Stimulated activated memory B cell treated with anti-CD40 and anti-IgM and Interleukin-4, amounts not matched to agents 10 μg/mL and 1 μg/mL and 100 μg/mL, for 72 hours (primary cell): Measurements from ENCODE around the gene JUNB.
"Not testable (repeated sequence)": the region's sequence is repeated elsewhere in the genome, so short reads cannot be mapped to it uniquely, and the experiment has no call there.

ENCODE experiments used
- ATAC-seq: fragments of 150-1000 bp; cut with Tn5 transposase; 2 replicates; pipeline ENCODE4 v1.10.0; 2021
- H3K27ac Mint-ChIP-seq: one replicate; pipeline ENCODE4 v1.8.0; 2022; ENCODE audit warnings: mild to moderate bottlenecking, mixed read lengths
- H3K27me3 Mint-ChIP-seq: one replicate; pipeline ENCODE4 v1.8.0; 2022; ENCODE audit warnings: mixed read lengths
- H3K36me3 Mint-ChIP-seq: one replicate; pipeline ENCODE4 v1.8.0; 2022; ENCODE audit warnings: mixed read lengths
- H3K4me1 Mint-ChIP-seq: one replicate; pipeline ENCODE4 v1.8.0; 2022; ENCODE audit warnings: mixed read lengths
- H3K4me3 Mint-ChIP-seq: one replicate; pipeline ENCODE4 v1.8.0; 2022; ENCODE audit warnings: mild to moderate bottlenecking, moderate library complexity, mixed read lengths
- H3K9me3 Mint-ChIP-seq: one replicate; pipeline ENCODE4 v1.8.0; 2022; ENCODE audit warnings: mixed read lengths

Gene JUNB

DNA sequence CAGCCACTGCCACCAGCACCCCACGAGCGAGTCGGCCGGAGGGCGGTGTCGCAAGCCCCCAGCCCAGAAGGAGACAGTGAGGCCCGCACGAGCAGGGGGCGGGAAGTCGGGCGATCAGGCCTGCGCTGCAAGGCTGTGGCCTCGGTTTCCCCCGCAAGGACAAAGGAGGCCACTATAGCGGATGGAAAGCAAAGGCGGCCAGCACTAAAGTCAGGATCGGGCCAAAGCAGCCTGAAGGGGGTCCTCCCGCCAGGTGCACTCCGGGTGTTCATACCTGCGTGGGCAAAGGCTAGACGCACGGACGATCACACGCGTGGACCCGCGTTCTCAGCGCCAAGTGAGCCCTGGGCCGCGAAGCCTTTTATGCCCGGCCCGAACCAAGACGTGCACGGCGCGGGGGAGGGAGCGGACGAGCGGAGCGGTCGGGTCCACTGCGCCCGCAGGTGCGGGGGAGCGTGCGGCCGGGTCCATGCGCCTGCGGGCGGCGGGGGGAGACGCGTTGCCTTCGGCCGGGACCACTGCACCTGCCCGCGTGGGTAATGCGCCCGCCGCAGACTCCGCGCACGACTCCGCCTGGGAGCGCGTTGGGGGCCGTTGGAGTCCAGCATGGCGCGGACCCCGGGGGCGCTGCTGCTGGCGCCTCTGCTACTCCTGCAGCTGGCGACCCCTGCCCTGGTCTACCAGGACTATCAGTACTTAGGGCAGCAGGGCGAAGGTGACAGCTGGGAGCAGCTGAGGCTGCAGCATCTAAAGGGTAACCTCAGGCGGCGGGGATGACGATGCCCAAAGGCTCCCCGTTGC lies 10.4 kb downstream of the JUNB start, which contains the start of the genes PRDX2 and THSD8:
PRDX2 (minus strand) TSS at position 335 of the 801 bp plus-strand sequence. CDS start 539 bp downstream, outside the sequence.
THSD8 (plus strand) TSS at position 604 of the 801 bp plus-strand sequence; CDS start at position 607, 3 bp downstream.
- peak within 1 kb of the TSS; percentile 83 for H3K4me3 Mint-ChIP-seq
- peak; percentile 79 for ATAC-seq
- H3K27me3 Mint-ChIP-seq, result no peaks in the 10 kb centered on the region
- peaks cover 27% of the 10 kb centered on the region for H3K4me1 Mint-ChIP-seq
- peak within 1 kb of the TSS; percentile 83 for H3K27ac Mint-ChIP-seq
- H3K9me3 Mint-ChIP-seq, result no peaks in the 10 kb centered on the region
- no peaks in the 10 kb centered on the region for H3K36me3 Mint-ChIP-seq

DNA sequence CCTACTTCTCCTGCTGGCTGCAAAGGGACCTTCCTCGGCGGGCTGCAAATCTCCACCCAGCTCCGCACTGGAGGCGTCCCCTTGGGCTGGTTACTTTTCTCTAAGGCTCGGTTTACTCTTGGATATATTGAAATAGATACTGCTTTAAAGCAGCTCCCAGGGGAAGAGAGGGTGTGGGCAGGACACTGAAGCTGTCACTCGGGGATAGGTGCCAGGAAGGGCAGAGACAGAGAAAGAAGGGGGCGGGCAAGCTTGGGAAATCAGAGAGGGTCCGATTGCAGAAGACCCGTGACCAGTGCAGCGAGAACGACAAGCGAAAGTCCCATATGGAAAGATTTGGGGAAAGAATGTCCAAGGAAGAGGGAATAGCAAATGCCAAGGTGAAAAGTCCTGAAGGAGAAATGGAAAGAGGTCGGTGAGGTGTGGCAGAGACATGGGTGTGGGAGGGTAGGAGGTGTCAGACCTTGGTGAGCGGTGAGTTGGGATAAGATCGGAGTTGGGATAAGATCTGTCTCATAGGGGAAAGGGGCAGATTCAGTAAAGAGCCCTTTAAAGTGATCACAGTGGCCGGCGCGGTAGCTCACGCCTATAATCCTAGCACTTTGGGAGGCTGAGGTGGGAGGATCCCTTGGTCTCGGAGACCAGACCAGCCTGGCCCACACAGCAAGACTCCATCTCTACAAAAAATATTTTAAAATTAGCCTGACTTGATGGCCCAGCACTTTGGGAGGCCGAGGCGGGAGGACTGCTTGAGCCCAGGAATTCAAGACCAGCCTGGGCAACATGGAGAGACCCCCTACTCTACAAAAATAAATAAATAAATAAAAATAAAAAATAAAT lies 11.2 kb downstream of the JUNB start:
- ATAC-seq, result no peak
- Mint-ChIP-seq H3K4me1 (peaks cover 32% of the 10 kb centered on the region), H3K27me3 (no peaks in the 10 kb centered on the region), H3K27ac (peak overlapping the region; percentile 83), H3K4me3 (peak overlapping the region; percentile 83), H3K36me3 (no peaks in the 10 kb centered on the region), H3K9me3 (no peaks in the 10 kb centered on the region)

DNA sequence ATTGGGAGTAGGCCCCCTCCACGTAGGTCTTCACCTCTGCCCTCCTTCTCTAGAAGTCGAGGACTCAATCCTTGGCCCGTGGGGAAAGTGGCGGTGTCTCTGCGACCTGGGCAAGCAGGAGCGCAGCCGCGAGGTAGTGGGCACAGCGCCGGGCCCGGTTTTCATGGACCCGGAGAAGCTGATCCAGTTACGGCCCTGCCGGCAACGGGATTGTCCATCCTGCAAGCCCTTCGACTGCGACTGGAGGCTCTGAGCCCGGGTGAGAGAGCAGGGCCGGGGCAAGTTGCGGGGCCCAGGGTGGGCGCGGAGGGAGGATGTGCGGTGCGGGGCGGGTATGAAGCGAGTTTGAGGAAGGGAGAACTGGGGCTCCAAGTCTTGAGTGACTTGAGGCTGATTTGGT lies 12.8 kb downstream of the JUNB start:
- peaks cover 9% of the 10 kb centered on the region for H3K36me3 Mint-ChIP-seq
- H3K4me1 Mint-ChIP-seq, result peaks cover 32% of the 10 kb centered on the region
- H3K27me3 Mint-ChIP-seq, result no peaks in the 10 kb centered on the region
- ATAC-seq, result no peak
- no peaks in the 10 kb centered on the region for H3K9me3 Mint-ChIP-seq
- no peak overlapping the region for H3K4me3 Mint-ChIP-seq
- no peak overlapping the region for H3K27ac Mint-ChIP-seq

DNA sequence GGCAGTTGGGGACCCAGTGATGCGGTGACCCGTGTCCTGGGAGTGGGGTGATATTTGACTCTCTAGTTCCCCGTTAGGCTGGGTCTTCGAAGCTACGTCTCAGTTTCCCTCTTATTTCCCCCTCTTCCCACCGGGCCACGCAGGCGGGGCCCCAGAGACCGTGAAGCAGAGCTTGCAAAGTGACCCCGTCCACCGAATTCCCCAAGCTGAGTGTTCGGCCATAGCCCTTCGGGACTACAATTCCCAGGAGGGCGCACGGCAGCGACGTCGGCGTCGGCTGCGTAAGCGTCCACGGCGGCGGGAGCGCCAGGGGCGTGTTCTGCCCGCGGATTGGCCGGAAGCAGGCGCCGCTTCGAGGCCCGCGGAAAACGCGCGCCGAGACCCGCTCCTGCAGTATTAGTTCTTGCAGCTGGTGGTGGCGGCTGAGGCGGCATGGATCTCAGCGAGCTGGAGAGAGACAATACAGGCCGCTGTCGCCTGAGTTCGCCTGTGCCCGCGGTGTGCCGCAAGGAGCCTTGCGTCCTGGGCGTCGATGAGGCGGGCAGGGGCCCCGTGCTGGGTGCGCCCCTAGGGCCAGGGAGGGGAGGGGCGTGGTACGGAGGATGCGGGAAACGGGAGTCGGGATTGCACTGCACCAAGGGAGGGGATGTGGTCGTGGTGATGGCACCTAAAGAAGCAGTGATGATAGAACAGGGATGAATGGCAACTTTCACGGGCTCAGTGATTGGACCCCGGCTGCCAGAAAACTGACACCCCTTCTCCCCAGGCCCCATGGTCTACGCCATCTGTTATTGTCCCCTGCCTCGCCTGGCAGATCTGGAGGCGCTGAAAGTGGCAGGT lies 15.2 kb downstream of the JUNB start, which contains the start of gene RNASEH2A:
RNASEH2A (plus strand) TSS at position 343 of the 840 bp plus-strand sequence; CDS start at position 433, 90 bp downstream.
- Mint-ChIP-seq H3K9me3 (no peaks in the 10 kb centered on the region), H3K27me3 (no peaks in the 10 kb centered on the region), H3K36me3 (peaks cover 14% of the 10 kb centered on the region), H3K4me3 (peak within 1 kb of the TSS; percentile 88), H3K4me1 (peaks cover 24% of the 10 kb centered on the region), H3K27ac (peak within 1 kb of the TSS; percentile 85)
- ATAC-seq, result peak; percentile 95

DNA sequence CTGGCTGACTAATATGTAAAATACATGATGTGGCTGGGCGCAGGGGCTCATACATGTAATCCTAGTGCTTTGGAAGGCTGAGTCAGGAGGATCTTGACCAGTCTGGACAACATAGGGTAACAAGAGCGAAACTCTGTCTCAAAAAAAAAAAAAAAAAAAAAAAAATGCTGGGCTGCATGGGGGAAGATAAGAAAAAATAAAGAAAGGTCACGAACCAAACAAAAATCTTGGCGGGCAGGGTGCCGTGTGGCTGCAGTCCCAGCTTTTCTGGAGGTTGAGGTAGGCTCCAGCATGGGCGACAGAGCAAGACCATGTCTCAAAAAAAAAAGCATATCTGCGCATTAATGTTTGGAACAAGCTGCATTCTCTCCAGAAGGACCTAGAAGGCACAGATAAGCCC lies 23.8 kb downstream of the JUNB start:
- Mint-ChIP-seq H3K27ac (no peak overlapping the region), H3K4me1 (no peaks in the 10 kb centered on the region), H3K27me3 (no peaks in the 10 kb centered on the region), H3K9me3 (no peaks in the 10 kb centered on the region), H3K4me3 (no peak overlapping the region), H3K36me3 (peaks cover 30% of the 10 kb centered on the region)
- no peak for ATAC-seq

DNA sequence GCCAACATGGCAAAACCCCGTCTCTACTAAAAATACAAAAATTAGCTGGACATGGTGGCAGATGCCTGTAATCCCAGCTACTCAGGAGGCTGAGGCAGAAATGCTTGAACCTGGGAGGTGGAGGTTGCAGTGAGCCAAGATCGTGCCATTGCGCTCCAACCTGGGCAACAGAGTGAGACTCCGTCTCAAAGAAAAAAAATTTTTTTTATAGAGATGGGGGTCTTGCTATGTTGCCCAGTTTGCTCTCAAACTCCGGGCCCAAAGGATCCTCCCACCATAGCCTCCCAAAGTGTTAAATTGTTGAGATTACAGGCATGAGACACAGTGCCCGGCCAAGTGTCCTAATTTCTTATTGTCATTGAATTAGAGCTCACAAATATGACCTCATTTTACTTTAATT lies 25.9 kb downstream of the JUNB start:
- not testable (repeated sequence) for H3K27ac Mint-ChIP-seq, H3K9me3 Mint-ChIP-seq, H3K4me1 Mint-ChIP-seq, H3K27me3 Mint-ChIP-seq, H3K4me3 Mint-ChIP-seq, ATAC-seq
- peaks cover 30% of the 10 kb centered on the region for H3K36me3 Mint-ChIP-seq

DNA sequence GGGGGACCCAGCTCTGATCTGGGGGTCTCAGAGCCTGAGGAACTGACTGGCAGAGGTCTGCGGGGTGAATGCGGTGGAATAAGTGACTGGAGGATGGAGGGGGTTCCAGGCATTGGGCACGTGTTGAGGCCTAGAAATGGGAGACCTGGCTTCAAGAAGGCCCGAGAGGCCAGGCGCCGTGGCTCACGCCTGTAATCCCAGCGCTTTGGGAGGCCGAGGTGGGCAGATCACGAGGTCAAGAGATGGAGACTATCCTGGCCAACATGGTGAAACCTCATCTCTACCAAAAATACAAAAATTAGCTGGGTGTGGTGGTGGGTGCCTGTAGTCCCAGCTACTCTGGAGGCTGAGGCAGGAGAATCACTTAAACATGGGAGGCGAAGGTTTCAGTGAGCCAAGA lies 26.5 kb downstream of the JUNB start:
- not testable (repeated sequence) for H3K4me1 Mint-ChIP-seq, H3K27me3 Mint-ChIP-seq, ATAC-seq, H3K27ac Mint-ChIP-seq, H3K9me3 Mint-ChIP-seq, H3K4me3 Mint-ChIP-seq
- peaks cover 25% of the 10 kb centered on the region for H3K36me3 Mint-ChIP-seq

DNA sequence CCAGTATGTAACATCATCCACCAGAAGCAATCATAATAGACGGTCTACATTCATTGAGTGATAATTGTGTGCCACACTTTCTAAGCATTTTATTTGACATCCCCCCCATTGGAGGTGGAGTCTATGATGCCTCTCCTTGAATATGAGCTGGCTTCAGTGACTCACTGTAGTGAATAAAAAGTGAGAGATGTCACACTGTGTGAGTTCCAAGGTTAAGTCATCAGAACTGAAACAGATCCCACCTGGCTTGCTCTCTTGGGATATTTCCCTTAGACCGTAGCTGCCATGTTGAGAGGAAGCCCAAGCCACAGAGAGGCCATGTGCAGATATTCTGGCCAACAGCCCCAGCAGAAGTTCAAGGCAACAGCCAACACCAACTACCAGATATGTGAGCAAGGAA lies 30.5 kb downstream of the JUNB start:
- Mint-ChIP-seq H3K4me1 (peaks cover 11% of the 10 kb centered on the region), H3K9me3 (peaks cover 2% of the 10 kb centered on the region), H3K27me3 (peaks cover 23% of the 10 kb centered on the region), H3K4me3 (no peak overlapping the region), H3K27ac (no peak overlapping the region), H3K36me3 (no peaks in the 10 kb centered on the region)
- no peak for ATAC-seq

DNA sequence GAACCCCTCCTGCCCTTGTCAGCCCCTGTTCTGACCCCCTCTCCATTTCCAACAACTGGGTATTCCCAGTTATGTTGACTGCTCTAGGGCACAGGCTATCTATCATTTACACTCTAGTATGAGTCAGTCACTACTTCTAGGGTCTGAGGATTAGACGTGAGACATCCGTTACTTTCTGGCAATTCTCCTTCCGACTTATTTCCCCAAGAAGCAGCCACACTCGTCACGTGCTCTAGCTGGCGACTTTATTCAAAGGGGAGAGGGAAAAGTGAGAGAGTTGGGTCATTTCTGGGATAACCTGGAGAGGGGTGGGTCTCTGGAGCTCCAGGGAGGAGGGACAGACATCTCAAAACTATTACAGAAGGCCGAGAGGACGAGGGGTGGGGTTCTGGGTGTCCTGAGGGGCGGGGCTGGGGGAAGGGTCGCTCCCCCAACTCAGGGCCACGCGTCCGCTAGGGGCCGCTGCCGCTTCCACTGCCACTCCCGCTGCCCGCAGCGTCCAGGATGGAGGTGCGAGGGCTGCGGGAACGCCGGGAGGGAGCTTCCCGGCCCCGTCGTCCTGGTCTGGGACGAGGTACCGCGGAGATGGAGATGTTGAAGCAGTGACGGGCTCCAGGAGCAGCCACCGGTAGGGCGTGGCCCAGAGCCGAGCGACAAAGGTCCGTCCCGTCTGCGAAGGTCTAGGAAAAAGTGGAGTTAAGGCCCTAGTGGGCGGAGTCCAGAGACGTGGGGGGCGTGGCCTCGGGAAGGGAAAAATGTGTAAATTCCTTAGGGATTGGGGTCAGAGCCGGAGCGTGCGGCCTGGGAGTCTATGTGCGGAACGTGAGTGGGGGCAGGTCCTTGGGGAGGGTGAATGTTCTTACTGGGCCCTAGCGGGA lies 34.2 kb downstream of the JUNB start:
- Mint-ChIP-seq H3K27me3 (peaks cover 60% of the 10 kb centered on the region), H3K27ac (no peak overlapping the region), H3K36me3 (no peaks in the 10 kb centered on the region), H3K9me3 (peaks cover 2% of the 10 kb centered on the region), H3K4me1 (peaks cover 11% of the 10 kb centered on the region), H3K4me3 (no peak overlapping the region)
- ATAC-seq, result no peak

DNA sequence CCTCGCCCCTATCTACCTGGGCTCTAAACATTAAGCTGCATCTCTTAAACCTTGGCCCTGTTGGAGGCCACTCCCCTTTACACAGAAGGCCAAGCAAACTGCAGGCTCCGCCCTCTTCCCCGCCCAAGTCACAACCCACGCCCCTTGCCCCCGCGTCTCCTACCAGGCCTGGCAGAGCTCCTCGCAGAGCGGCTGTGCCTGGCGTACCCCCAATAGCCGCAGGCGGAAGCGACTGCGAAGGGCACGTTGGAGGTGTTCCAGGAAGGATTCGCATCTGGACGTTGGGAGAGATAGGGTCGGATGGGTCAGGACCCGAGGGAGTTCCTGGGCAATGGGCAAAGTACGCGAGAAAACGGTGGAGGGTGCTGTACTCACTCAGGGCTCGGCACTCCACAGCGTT lies 37.2 kb downstream of the JUNB start:
- peaks cover 90% of the 10 kb centered on the region for H3K27me3 Mint-ChIP-seq
- H3K27ac Mint-ChIP-seq, result no peak overlapping the region
- H3K9me3 Mint-ChIP-seq, result peaks cover 4% of the 10 kb centered on the region
- H3K36me3 Mint-ChIP-seq, result no peaks in the 10 kb centered on the region
- ATAC-seq, result peak; percentile 45
- H3K4me3 Mint-ChIP-seq, result no peak overlapping the region
- H3K4me1 Mint-ChIP-seq, result peaks cover 25% of the 10 kb centered on the region

DNA sequence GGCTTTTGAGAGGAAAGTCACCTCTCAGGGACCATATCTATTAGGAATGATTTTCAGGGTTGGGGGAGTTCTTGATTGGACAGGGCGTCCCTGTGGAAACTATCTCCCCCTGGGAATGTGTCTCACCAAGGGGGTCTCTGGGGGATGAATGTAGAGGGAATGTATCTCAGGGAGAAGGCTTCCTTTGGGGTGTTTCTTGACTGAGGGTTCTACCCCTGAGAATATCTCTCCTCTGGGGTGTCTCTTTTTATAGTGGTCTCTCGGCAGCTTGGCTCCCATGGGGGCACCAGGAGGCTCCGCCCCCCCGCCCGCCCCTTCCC lies 42.1 kb downstream of the JUNB start:
- peaks cover 94% of the 10 kb centered on the region for H3K27me3 Mint-ChIP-seq
- ATAC-seq, result no peak
- peak overlapping the region; percentile 24 for H3K4me3 Mint-ChIP-seq
- no peak overlapping the region for H3K27ac Mint-ChIP-seq
- no peaks in the 10 kb centered on the region for H3K36me3 Mint-ChIP-seq
- peaks cover 4% of the 10 kb centered on the region for H3K9me3 Mint-ChIP-seq
- H3K4me1 Mint-ChIP-seq, result peaks cover 23% of the 10 kb centered on the region

DNA sequence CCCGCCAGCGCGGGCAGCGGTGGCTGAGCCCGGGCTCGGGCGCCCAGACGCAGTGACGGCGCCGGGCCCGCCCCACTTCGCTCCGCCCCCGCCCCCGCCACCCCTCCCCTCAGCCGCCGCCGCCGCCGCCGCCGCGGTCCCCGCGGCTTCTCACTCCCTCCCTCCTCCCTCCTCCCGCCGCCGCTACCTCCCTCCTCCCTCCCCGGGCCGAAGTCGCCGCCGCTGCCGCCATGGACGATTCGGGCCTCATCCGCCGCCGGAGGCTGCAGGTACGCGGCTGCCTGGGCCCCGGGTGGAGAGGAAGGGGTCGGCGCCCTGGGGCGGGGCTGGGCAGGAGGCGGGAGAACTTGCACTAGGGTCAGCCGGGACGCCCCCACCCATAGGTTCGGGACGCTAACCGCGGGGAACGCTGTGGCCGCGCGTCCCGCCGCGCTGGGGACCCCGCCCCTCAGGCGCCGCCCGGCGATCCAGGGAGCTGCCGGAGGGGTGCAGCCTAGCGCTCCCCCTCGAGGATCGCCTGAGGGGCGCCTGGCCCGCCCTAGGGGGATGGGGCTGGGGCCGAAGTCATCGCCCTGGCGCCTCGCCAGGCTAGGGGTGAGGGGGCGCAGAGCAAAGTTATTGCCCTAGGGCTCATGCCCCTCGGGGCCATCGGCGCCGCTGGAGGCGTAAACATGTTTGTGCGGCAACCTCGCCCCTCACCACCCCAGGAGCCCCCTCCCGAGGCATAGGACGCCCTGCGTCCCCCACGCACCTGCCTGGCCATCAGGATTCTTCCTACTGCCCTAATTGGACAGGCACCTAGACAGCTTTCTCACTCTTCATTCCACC lies 42.7 kb downstream of the JUNB start:
- peak; percentile 40 for ATAC-seq
- Mint-ChIP-seq H3K36me3 (no peaks in the 10 kb centered on the region), H3K9me3 (peaks cover 4% of the 10 kb centered on the region), H3K4me1 (peaks cover 29% of the 10 kb centered on the region), H3K4me3 (peak overlapping the region; percentile 52), H3K27ac (no peak overlapping the region), H3K27me3 (peaks cover 94% of the 10 kb centered on the region)

DNA sequence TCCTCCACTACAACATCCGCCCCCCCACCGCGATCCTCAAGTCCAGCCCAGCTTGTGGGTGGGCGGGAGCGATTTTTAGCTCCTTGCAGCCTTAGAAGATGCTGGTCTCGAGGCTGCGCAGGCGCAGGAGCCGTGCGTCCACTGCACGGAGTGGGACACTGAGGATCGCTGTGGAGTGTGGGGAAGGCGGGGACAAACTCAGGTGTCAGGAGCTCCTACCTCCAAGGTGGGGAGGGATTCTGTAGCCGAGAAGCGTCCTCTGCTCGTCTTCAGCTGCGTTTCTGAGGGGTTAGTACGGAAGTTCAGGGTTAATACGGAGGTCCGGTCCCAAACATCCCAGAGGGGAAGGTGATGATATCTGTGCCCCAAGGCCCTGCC lies 43.3 kb downstream of the JUNB start, which contains the start of gene RTBDN:
RTBDN (minus strand) TSS at position 14 of the 378 bp plus-strand sequence. CDS start 4,600 bp downstream, outside the sequence.
- ATAC-seq, result no peak
- no peak within 1 kb of the TSS for H3K27ac Mint-ChIP-seq
- H3K27me3 Mint-ChIP-seq, result peaks cover 94% of the 10 kb centered on the region

More for the DNA sequence above, 43.3 kb downstream of the JUNB start, which contains the start of gene RTBDN:
- Mint-ChIP-seq H3K36me3 (no peaks in the 10 kb centered on the region), H3K4me1 (peaks cover 34% of the 10 kb centered on the region), H3K4me3 (peak within 1 kb of the TSS; percentile 52), H3K9me3 (peaks cover 4% of the 10 kb centered on the region)
